Adrenal gland (tissue), 5 donors: ENCODE data around the gene ZNF384.

ENCODE experiments used
- CTCF ChIP-seq, 6 experiments: fragments of 450-650 bp in 4 of 6; fragments of 200-600 bp in 2 of 6; sonication (generic) in 1 of 6; IDR thresholded peaks; 1 replicate in 5 of 6; 2 replicates in 1 of 6; pipeline versions ENCODE4 v1.5.1 to v1.8.0; 2016 to 2021; ENCODE audit warnings: antibody characterized with exemption in 6 of 6, mild to moderate bottlenecking in 2 of 6, moderate library complexity in 1 of 6
- POLR2A ChIP-seq, 2 donors: fragments of 450-650 bp; IDR thresholded peaks; one replicate each; pipeline ENCODE4 v1.6.1; 2017; ENCODE audit warnings: antibody characterized with exemption in 2 of 2, mild to moderate bottlenecking in 2 of 2, moderate library complexity in 1 of 2
- donor health status: DM: no; HTN: no; CAD: no.

DNA sequence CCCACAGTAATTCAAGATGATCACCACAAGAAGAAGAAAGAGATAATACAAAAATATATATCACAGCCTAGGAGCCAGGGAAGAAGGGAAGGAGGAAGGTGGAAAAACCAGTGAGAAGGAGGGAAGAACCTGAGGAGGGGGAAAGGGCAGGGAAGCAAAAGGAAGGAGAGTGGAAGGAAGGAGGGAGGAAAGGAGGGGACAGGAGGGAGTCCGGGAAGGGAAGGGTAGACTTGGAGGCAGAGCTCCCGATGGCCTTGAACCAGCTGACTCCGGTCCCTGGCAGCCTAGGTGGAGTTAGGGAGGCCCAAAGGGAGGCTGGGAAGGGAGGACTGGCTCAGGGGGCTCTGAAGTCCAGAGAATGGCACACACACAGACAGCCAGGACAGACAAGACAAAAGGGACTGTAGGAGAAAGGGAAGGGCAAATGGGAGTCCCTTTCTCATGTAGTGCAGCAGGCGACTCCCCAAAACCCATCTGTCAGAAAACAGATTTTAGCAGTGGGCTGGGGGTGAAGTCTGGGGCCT is 4.7 kb upstream of the ZNF384 start:
- TF ChIP-seq CTCF (IDR thresholded peaks at IDR 0.05), result no peak
- TF ChIP-seq POLR2A (IDR thresholded peaks at IDR 0.05), result no peak
